ENCODE data around the gene MRPL40.

DNA sequence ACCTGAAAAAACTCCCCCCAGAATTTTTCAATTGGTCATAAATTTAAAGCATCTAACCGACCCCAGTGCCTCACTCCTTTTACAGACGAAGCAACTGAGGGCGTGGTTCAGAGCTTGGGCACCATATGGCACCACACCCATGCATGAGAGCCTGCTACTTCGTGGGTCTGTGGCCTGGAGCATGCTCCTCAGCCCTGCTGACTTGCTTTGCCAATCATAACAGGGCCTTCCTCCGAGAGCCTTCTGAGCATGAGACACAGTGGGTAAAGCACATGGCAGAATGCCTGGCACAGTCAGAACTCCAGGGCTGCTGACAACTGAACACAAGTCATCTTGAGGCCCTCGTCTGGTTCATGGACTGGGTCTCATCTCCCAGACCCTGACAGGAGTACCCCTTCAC is 34.1 kb upstream of the MRPL40 start:
- TF ChIP-seq, protein P1, sequence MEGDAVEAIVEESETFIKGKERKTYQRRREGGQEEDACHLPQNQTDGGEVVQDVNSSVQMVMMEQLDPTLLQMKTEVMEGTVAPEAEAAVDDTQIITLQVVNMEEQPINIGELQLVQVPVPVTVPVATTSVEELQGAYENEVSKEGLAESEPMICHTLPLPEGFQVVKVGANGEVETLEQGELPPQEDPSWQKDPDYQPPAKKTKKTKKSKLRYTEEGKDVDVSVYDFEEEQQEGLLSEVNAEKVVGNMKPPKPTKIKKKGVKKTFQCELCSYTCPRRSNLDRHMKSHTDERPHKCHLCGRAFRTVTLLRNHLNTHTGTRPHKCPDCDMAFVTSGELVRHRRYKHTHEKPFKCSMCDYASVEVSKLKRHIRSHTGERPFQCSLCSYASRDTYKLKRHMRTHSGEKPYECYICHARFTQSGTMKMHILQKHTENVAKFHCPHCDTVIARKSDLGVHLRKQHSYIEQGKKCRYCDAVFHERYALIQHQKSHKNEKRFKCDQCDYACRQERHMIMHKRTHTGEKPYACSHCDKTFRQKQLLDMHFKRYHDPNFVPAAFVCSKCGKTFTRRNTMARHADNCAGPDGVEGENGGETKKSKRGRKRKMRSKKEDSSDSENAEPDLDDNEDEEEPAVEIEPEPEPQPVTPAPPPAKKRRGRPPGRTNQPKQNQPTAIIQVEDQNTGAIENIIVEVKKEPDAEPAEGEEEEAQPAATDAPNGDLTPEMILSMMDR (IDR thresholded peaks at IDR 0.05), result no peak
- TF ChIP-seq POLR2A (IDR thresholded peaks at IDR 0.05), result no peak
